ENCODE data around the gene DMRTA1.

DNA sequence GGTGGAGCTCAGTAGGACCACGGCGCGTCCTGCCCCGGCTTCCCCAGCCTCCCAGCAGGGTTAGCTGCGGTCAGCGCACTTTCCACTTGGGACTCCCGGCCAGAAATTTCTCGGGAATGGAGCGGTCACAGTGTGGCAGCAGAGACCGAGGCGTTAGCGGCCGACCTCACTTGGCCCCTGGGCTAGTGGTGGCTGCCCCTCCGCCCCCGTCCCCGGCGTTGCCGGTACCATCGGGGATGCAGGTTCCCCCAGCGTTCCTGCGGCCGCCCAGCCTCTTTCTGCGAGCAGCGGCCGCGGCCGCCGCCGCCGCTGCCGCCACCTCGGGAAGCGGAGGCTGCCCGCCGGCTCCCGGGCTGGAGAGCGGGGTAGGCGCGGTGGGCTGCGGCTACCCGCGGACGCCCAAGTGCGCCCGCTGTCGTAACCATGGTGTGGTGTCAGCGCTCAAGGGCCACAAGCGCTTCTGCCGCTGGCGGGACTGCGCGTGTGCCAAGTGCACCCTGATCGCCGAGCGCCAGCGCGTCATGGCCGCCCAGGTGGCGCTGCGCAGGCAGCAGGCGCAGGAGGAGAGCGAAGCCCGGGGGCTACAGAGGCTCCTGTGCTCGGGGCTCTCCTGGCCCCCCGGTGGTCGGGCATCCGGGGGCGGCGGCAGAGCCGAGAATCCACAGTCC, 460 bp downstream of the DMRTA1 start:
- TF ChIP-seq, protein P1, sequence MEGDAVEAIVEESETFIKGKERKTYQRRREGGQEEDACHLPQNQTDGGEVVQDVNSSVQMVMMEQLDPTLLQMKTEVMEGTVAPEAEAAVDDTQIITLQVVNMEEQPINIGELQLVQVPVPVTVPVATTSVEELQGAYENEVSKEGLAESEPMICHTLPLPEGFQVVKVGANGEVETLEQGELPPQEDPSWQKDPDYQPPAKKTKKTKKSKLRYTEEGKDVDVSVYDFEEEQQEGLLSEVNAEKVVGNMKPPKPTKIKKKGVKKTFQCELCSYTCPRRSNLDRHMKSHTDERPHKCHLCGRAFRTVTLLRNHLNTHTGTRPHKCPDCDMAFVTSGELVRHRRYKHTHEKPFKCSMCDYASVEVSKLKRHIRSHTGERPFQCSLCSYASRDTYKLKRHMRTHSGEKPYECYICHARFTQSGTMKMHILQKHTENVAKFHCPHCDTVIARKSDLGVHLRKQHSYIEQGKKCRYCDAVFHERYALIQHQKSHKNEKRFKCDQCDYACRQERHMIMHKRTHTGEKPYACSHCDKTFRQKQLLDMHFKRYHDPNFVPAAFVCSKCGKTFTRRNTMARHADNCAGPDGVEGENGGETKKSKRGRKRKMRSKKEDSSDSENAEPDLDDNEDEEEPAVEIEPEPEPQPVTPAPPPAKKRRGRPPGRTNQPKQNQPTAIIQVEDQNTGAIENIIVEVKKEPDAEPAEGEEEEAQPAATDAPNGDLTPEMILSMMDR (optimal IDR thresholded peaks at IDR 0.05 in 1 of 3, IDR thresholded peaks at IDR 0.05 in 1 of 3, conservative IDR thresholded peaks at IDR 0.05 in 1 of 3; ENCODE audit: extremely low read depth in 1 of 3, insufficient read depth in 2 of 3, low read length in 3 of 3) = peak in 2 of 3 experiments; percentile 45 to 65
- TF ChIP-seq EZH2 (IDR thresholded peaks at IDR 0.05; ENCODE audit: low read length) = no peak
